Measurements from ENCODE around the gene PPP1R3F. TPM values are rescaled to one million over a fixed set of nuclear protein-coding genes. Genes with fewer than 3 reads are reported as not detected.
A peak's percentile ranks its signal among the peaks of the same experiment; 100 is the strongest.

Gene PPP1R3F
- total RNA-seq, 2 experiments from 2014 or later = 4.8 to 5.4 TPM

DNA sequence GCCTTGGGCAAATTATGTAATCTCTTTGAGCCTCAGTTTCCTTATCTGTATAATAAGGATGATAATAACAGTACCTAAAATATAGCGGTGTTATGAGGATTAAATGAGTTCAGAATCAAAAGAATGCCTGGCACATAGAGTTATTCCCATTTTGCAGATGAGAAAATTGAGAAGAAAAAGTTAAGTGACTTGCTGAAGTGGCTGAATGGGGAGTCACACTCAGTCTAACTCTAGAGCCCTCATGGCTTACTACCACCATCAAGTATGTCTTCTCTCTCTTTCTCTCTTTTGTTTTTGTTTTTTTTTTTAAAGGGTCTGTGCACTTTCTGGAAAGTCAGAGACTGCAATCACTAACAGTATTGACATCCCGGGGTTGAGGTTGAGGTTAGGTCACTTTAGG lies 37.1 kb upstream of the PPP1R3F start:
- DNase-seq (no peak), ATAC-seq (no peak)
- POLR2A ChIA-PET = no interaction called here
- intact Hi-C loops (cut with micrococcal nuclease) = no loop called here
- Mint-ChIP-seq H3K4me3 (peak overlapping the region; percentile 20), H3K9me3 (no peaks in the 10 kb centered on the region), H3K4me1 (ENCODE audit: low read depth) (peaks cover 25% of the 10 kb centered on the region), H3K27ac (peak overlapping the region; percentile 35), H3K36me3 (ENCODE audit: low read depth) (peaks cover 8% of the 10 kb centered on the region), H3K27me3 (no peaks in the 10 kb centered on the region)
- TF ChIP-seq, protein P1, sequence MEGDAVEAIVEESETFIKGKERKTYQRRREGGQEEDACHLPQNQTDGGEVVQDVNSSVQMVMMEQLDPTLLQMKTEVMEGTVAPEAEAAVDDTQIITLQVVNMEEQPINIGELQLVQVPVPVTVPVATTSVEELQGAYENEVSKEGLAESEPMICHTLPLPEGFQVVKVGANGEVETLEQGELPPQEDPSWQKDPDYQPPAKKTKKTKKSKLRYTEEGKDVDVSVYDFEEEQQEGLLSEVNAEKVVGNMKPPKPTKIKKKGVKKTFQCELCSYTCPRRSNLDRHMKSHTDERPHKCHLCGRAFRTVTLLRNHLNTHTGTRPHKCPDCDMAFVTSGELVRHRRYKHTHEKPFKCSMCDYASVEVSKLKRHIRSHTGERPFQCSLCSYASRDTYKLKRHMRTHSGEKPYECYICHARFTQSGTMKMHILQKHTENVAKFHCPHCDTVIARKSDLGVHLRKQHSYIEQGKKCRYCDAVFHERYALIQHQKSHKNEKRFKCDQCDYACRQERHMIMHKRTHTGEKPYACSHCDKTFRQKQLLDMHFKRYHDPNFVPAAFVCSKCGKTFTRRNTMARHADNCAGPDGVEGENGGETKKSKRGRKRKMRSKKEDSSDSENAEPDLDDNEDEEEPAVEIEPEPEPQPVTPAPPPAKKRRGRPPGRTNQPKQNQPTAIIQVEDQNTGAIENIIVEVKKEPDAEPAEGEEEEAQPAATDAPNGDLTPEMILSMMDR (IDR thresholded peaks at IDR 0.05) = no peak
- CTCF ChIA-PET = interaction anchor here (1.2 kb wide), 1 partner anchor 40 kb away, joined by 4 read pairs; no protein-coding TSS in a partner anchor

- DNase-seq = no peak
- POLR2A ChIA-PET = no interaction called here
- TF ChIP-seq, protein P1 (IDR thresholded peaks at IDR 0.05) = no peak
- H3K9me3 Mint-ChIP-seq = no peaks in the 10 kb centered on the region
- CTCF ChIA-PET = no interaction called here
- peaks cover 25% of the 10 kb centered on the region for H3K4me1 Mint-ChIP-seq (ENCODE audit: low read depth)
- H3K27me3 Mint-ChIP-seq = no peaks in the 10 kb centered on the region
- peak within 1 kb of the TSS; percentile 20 for H3K4me3 Mint-ChIP-seq
- H3K27ac Mint-ChIP-seq = peak within 1 kb of the TSS; percentile 35
- peaks cover 8% of the 10 kb centered on the region for H3K36me3 Mint-ChIP-seq (ENCODE audit: low read depth)
- intact Hi-C loops (cut with micrococcal nuclease) = no loop called here
- no peak for ATAC-seq
These were observed 36.4 kb upstream of the PPP1R3F start, which contains the start of gene CACNA1F for GRCh38 chrX:49233176-49233575. CACNA1F (minus strand) TSS chrX:49233340; CDS start chrX:49233309, 31 bp downstream.

GRCh38 chrX:49233887-49234555 lies 35.6 kb upstream of the PPP1R3F start:
- peaks cover 25% of the 10 kb centered on the region for H3K4me1 Mint-ChIP-seq (ENCODE audit: low read depth)
- DNase-seq = no peak
- no peak overlapping the region for H3K4me3 Mint-ChIP-seq
- CTCF ChIA-PET = no interaction called here
- POLR2A ChIA-PET = no interaction called here
- ATAC-seq = no peak
- peaks cover 8% of the 10 kb centered on the region for H3K36me3 Mint-ChIP-seq (ENCODE audit: low read depth)
- no peaks in the 10 kb centered on the region for H3K9me3 Mint-ChIP-seq
- TF ChIP-seq, protein P1 (IDR thresholded peaks at IDR 0.05) = no peak
- intact Hi-C loops (cut with micrococcal nuclease) = no loop called here
- no peak overlapping the region for H3K27ac Mint-ChIP-seq
- no peaks in the 10 kb centered on the region for H3K27me3 Mint-ChIP-seq

DNA sequence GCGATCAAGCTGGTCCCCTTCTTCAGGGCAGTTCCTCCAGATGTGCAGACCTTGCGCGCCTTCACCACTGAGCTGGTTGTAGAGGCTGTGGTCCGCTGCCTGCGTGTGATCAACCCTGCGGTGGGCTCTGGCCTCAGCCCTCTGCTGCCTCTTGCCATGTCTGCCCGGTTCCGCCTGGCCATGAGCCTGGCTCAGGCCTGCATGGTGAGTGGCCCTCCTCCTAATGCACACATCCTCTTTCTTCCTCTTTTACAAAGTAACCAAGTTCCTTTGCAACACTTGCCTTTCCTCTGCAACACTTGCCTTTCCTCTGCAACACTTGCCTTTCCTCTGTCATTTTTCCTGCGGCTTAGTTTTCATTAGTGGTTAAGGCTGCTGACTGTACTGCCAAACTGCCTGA lies 32.5 kb upstream of the PPP1R3F start:
- H3K36me3 Mint-ChIP-seq (ENCODE audit: low read depth) = peaks cover 16% of the 10 kb centered on the region

GRCh38 chrX:49238735-49239134 lies 30.9 kb upstream of the PPP1R3F start:
- Mint-ChIP-seq H3K4me3 (no peak overlapping the region), H3K9me3 (no peaks in the 10 kb centered on the region), H3K36me3 (ENCODE audit: low read depth) (peaks cover 24% of the 10 kb centered on the region), H3K27ac (no peak overlapping the region), H3K27me3 (no peaks in the 10 kb centered on the region), H3K4me1 (ENCODE audit: low read depth) (peaks cover 25% of the 10 kb centered on the region)
- intact Hi-C loops (cut with micrococcal nuclease) = no loop called here
- no peak for DNase-seq
- TF ChIP-seq, protein P1 (IDR thresholded peaks at IDR 0.05) = no peak
- CTCF ChIA-PET = no interaction called here
- POLR2A ChIA-PET = no interaction called here
- no peak for ATAC-seq

More for the DNA sequence above, 32.5 kb upstream of the PPP1R3F start:
- ChIA-PET POLR2A (interaction anchor here (0.6 kb wide), 1 partner anchor 159 kb away, joined by 3 read pairs; no protein-coding TSS in a partner anchor), CTCF (no interaction called here)
- Mint-ChIP-seq H3K27me3 (no peaks in the 10 kb centered on the region), H3K4me1 (ENCODE audit: low read depth) (peaks cover 22% of the 10 kb centered on the region), H3K27ac (peak overlapping the region; percentile 78), H3K4me3 (peak overlapping the region; percentile 84), H3K9me3 (no peaks in the 10 kb centered on the region)
- TF ChIP-seq, protein P1 (IDR thresholded peaks at IDR 0.05) = no peak
- ATAC-seq = no peak
- no peak for DNase-seq
- intact Hi-C loops (cut with micrococcal nuclease) = no loop called here

Data from activated CD8-positive, alpha-beta T cell treated with anti-CD3 and anti-CD28 coated beads for 36 hours (primary cell).